Measurements from ENCODE around the gene IMMP2L. TPM values are rescaled to one million over a fixed set of nuclear protein-coding genes. Genes with fewer than 3 reads are reported as not detected.

Gene IMMP2L
- total and polyA plus RNA-seq, 2 donors (not counting 3 experiments of a cell fraction or from before 2014, with no cell fraction given), result 9.9 to 11.8 TPM

DNA sequence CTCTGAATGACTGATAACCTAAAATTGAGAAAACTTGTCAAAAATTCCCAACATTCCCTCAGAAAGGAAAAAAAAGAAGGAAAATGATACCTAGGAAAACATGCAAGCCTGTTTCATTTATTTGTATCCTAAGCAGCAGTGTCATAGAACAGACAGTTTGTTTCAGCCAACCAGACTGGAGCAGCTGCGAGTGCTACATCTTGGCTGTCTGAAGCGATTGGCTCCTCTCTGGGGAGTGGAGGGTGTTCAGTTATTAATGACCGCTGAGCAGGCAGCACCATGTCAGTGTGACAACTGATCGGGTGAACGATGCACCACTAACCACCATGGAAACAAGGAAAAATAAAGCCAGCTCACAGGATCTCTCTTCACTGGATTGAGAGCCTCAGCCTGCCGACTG, 471.4 kb downstream of the IMMP2L start, which contains the start of gene LRRN3:
LRRN3 (plus strand) TSS at position 282 of the 400 bp plus-strand sequence. CDS start 31,646 bp downstream, outside the sequence.
- dilution Hi-C loops (cut with MboI; ENCODE audit: extremely low pct_ligation_motif_present, low sequenced_read_pairs) (no loop called here), intact Hi-C loops (cut with micrococcal nuclease) (loop anchor here (1.0 to 10.0 kb wide), 3 partner anchors 395 to 646 kb away; partner anchors contain the start of gene IMMP2L)
- CTCF ChIA-PET, result interaction anchor here (0.9 kb wide), 2 partner anchors 7 to 636 kb away, joined by 3 to 4 read pairs; no protein-coding TSS in a partner anchor

More for the DNA sequence above, 471.4 kb downstream of the IMMP2L start, which contains the start of gene LRRN3:
- no peaks in the 10 kb centered on the region for H3K9me3 ChIP-seq (replicated peaks; ENCODE audit: control insufficient read depth, insufficient read depth, low read length)
- no peaks in the 10 kb centered on the region for H4K20me1 ChIP-seq (replicated peaks; ENCODE audit: control insufficient read depth, extremely low read depth, insufficient read depth, low read length)
- no peak within 1 kb of the TSS for H3K27ac ChIP-seq (ENCODE audit: insufficient read depth, low read depth, low read length)
- BruUV-seq (replicated peaks), result no TSS peak
- H3K4me2 ChIP-seq (ENCODE audit: insufficient read depth, low read length), result no peak within 1 kb of the TSS
- H3K27me3 ChIP-seq (ENCODE audit: control insufficient read depth in 2 of 2, insufficient read depth in 2 of 2, low read length in 2 of 2), result no peaks in the 10 kb centered on the region
- no peaks in the 10 kb centered on the region for H3K36me3 ChIP-seq (ENCODE audit: control insufficient read depth in 2 of 2, extremely low read depth in 1 of 2, insufficient read depth in 2 of 2, low read length in 2 of 2)
- no peaks in the 10 kb centered on the region for H3K9me1 ChIP-seq (replicated peaks; ENCODE audit: control insufficient read depth, extremely low read depth, insufficient read depth, low read length)
- H3K9ac ChIP-seq (replicated peaks; ENCODE audit: extremely low read depth, insufficient read depth, low read length), result no peak within 1 kb of the TSS
- FAIRE-seq, result no peak
- H3K4me1 ChIP-seq (ENCODE audit: control insufficient read depth, extremely low read depth, insufficient read depth, low read length), result peaks cover 3% of the 10 kb centered on the region
- DNase-seq (ENCODE audit: low read depth, low spot score), result no peak
- POLR2A ChIA-PET, result no interaction called here
- TF ChIP-seq MAX (IDR thresholded peaks at IDR 0.05; ENCODE audit: insufficient read depth, insufficient read length) (no peak), JUN (IDR thresholded peaks at IDR 0.05; ENCODE audit: borderline replicate concordance, insufficient read depth, insufficient read length, low read depth) (no peak), FOS (IDR thresholded peaks at IDR 0.05; ENCODE audit: borderline replicate concordance, insufficient read depth, low read length) (no peak), MYC (IDR thresholded peaks at IDR 0.05; ENCODE audit: low read depth, low read length) (no peak), POLR2A (IDR thresholded peaks at IDR 0.05; ENCODE audit: low read depth, low read length) (no peak), GATA2 (IDR thresholded peaks at IDR 0.05; ENCODE audit: insufficient read depth, insufficient read length, low read depth, low read length) (no peak), POLR2AphosphoS5 (IDR thresholded peaks at IDR 0.05; ENCODE audit: insufficient read depth, low read depth, low read length) (no peak), EZH2 (IDR thresholded peaks at IDR 0.05; ENCODE audit: borderline replicate concordance, low read depth, low read length, severe bottlenecking) (no peak), CTCF (IDR thresholded peaks at IDR 0.05; ENCODE audit: extremely low read depth in 1 of 2, insufficient read depth in 1 of 2, low read depth in 1 of 2, low read length in 2 of 2) (no peak)
- no peaks in the 10 kb centered on the region for H3K79me2 ChIP-seq (ENCODE audit: control insufficient read depth, insufficient read depth, low read length)
- no peak within 1 kb of the TSS for H3K4me3 ChIP-seq (replicated peaks in 1 of 3; ENCODE audit: insufficient read depth in 1 of 3, low read depth in 1 of 3, low read length in 3 of 3)
- H2AFZ ChIP-seq (ENCODE audit: low read depth, low read length), result no peak within 1 kb of the TSS
